Sigmoid colon (tissue), 7 donors: Measurements from ENCODE around the gene NIPAL3. TPM values are rescaled to one million over a fixed set of nuclear protein-coding genes. Genes with fewer than 3 reads are reported as not detected.
"Not testable (repeated sequence)": the region's sequence is repeated elsewhere in the genome, so short reads cannot be mapped to it uniquely, and the experiment has no call there.

Experiments
- DNase-seq: peaks from one replicate; pipeline ENCODE4 v3.0.0-alpha.2; 2019
- H3K27ac ChIP-seq, 4 donors: fragments of 200-600 bp; sonication (generic); one replicate each; pipeline ENCODE4 v1.5.1; 2016 to 2019; ENCODE audit warnings: mild to moderate bottlenecking in 1 of 4
- H3K27me3 ChIP-seq, 3 donors: fragments of 200-600 bp; sonication (generic); one replicate each; pipeline ENCODE4 v1.5.1; 2019; ENCODE audit warnings: mild to moderate bottlenecking in 1 of 3
- H3K36me3 ChIP-seq, 4 donors: fragments of 200-600 bp; sonication (generic); one replicate each; pipeline ENCODE4 v1.5.1; 2016 to 2019
- H3K4me1 ChIP-seq, 4 donors: fragments of 200-600 bp; sonication (generic); one replicate each; pipeline ENCODE4 v1.5.1; 2017 to 2019
- H3K4me3 ChIP-seq, 4 donors: fragments of 200-600 bp; sonication (generic); one replicate each; pipeline ENCODE4 v1.5.1; 2017 to 2019; ENCODE audit warnings: mild to moderate bottlenecking in 2 of 4, moderate library complexity in 1 of 4
- H3K9me3 ChIP-seq, 4 donors: fragments of 200-600 bp in 3 of 4; sonication (generic) in 3 of 4; one replicate each; pipeline versions ENCODE4 v1.5.1 to v1.6.1; 2013 to 2019
- EP300 ChIP-seq, 4 donors: sonication (generic); formaldehyde crosslinking; IDR thresholded peaks; one replicate each; pipeline ENCODE4 v1.6.1; 2017; ENCODE audit warnings: antibody characterized with exemption in 4 of 4
- POLR2A ChIP-seq, 2 donors: fragments of 450-650 bp; IDR thresholded peaks; one replicate each; pipeline ENCODE4 v1.6.1; 2016; ENCODE audit warnings: antibody characterized with exemption in 2 of 2, mild to moderate bottlenecking in 2 of 2, moderate library complexity in 2 of 2
- POLR2AphosphoS5 ChIP-seq, 4 donors: sonication (generic); formaldehyde crosslinking; IDR thresholded peaks; one replicate each; pipeline ENCODE4 v1.6.1; 2017; ENCODE audit warnings: antibody characterized with exemption in 4 of 4
- WGBS, 2 donors: extraction: QIAGEN DNeasy Blood & Tissue Kit; methylation state at CpG; one replicate each; pipeline ENCODE4 v1.1.7; 2013; 5-methylcytosine and 5-hydroxymethylcytosine counted together
- intact Hi-C: fragments of 100-400 bp; cut with DNase I; formaldehyde crosslinking; loops from one replicate; pipeline ENCODE4 v1.15.1; 2023
- polyA plus RNA-seq, 3 donors: library from polyadenylated mRNA; stranded (reverse); fragments of 200-250 nt; gene quantifications; one replicate each; pipeline ENCODE4 v1.2.3, GENCODE V29; 2013
- total RNA-seq, 4 donors: library from RNA; depleted of rRNA; stranded (reverse); fragments of >200 nt; gene quantifications; one replicate each; pipeline ENCODE4 v1.1.0, GENCODE V29; 2016
- TF ChIP-seq, protein P1 (sequence below), 4 experiments: fragments of 450-650 bp in 3 of 4; fragments of 200-600 bp in 1 of 4; IDR thresholded peaks; one replicate each; pipeline ENCODE4 v1.5.1; 2016 to 2019; ENCODE audit warnings: antibody characterized with exemption in 4 of 4, mild to moderate bottlenecking in 3 of 4, moderate library complexity in 2 of 4
- donor health status: healthy with polysubstance abuse.
- donor health status: Bipolar disorder and iron deficiency.
- donor health status: healthy.

NIPAL3 gene
- total and polyA plus RNA-seq, 7 donors, result 5.8 to 53.2 (median 23.7) TPM

DNA sequence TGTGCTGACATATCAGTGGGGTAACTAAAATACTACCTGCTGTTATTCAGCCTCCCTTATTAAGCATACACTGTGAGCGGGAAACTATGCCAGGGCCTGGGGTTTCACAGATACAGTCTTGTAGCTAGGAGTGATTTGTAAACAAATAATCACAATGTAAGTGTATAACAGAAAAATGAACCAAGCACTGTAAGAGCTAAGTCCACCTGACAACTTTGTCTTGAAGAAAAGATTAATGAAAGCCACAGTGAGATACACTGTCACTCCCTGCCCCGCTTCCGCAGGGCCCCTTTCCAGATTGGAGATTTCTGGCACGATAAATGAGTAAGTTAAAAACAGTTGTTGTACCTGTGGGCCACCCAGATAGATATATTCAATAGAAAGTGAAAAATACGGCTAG lies 91.8 kb downstream of the NIPAL3 start:
- no peaks in the 10 kb centered on the region for H3K27me3 ChIP-seq
- H3K9me3 ChIP-seq, result no peaks in the 10 kb centered on the region
- 86 to 93% methylated on average over 5 of the region's 5 CpGs for WGBS, 2 donors
- intact Hi-C loops, result no loop called here
- H3K4me3 ChIP-seq, result no peak overlapping the region
- H3K4me1 ChIP-seq, result peaks cover 0 to 8% (median 4%) of the 10 kb centered on the region in 4 donors
- H3K36me3 ChIP-seq, result no peaks in the 10 kb centered on the region
- TF ChIP-seq POLR2AphosphoS5 (IDR thresholded peaks at IDR 0.05), result no peak
- TF ChIP-seq, protein P1, sequence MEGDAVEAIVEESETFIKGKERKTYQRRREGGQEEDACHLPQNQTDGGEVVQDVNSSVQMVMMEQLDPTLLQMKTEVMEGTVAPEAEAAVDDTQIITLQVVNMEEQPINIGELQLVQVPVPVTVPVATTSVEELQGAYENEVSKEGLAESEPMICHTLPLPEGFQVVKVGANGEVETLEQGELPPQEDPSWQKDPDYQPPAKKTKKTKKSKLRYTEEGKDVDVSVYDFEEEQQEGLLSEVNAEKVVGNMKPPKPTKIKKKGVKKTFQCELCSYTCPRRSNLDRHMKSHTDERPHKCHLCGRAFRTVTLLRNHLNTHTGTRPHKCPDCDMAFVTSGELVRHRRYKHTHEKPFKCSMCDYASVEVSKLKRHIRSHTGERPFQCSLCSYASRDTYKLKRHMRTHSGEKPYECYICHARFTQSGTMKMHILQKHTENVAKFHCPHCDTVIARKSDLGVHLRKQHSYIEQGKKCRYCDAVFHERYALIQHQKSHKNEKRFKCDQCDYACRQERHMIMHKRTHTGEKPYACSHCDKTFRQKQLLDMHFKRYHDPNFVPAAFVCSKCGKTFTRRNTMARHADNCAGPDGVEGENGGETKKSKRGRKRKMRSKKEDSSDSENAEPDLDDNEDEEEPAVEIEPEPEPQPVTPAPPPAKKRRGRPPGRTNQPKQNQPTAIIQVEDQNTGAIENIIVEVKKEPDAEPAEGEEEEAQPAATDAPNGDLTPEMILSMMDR (IDR thresholded peaks at IDR 0.05), result no peak
- no peak for TF ChIP-seq EP300 (IDR thresholded peaks at IDR 0.05)
- TF ChIP-seq POLR2A (IDR thresholded peaks at IDR 0.05), result no peak
- H3K27ac ChIP-seq, result no peak overlapping the region
- DNase-seq, result no peak

DNA sequence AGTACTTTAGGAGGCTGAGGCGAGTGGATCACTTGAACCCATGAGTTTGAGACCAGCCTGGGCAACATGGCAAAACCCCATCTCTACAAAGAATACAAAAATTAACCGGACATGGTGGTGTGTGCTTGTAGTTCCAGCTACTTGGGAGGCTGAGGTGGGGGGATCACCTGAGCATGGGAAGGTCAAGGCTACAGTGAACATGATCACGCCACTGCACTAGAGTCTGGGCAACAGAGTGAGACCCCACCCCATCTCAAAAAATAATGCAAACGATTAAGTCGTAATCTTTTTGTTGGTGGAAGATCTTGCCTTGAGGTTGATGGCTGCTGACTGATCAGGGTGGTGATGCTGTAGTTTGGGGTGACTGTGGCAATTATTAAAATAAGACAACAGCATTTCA lies 93.3 kb downstream of the NIPAL3 start:
- 97% methylated on average over 5 of the region's 5 CpGs for WGBS, 2 donors

DNA sequence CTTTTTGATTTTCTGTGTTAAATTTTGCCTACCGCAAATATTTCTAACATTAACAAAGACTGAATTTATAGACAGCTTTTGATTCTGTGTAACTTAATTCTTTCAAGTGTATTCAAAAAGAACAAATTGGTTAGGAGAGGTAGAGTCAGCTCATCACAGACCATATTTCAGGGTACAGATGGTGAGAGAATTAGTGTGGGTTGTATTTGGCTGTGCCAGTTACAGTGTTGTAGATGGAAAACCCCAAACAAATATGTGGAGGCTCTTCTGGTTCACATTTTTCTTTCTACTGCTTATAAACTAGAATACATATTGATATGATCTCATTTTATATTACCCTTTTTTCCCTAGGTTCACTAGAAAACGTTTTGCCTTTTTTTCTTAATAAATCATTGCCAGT lies 98.1 kb downstream of the NIPAL3 start:
- peaks cover 0 to 5% (median 0%) of the 10 kb centered on the region in 4 donors for H3K4me1 ChIP-seq
- H3K9me3 ChIP-seq, result no peaks in the 10 kb centered on the region
- H3K4me3 ChIP-seq, result no peak overlapping the region
- H3K36me3 ChIP-seq, result no peaks in the 10 kb centered on the region
- intact Hi-C loops, result no loop called here
- DNase-seq, result no peak
- no peaks in the 10 kb centered on the region for H3K27me3 ChIP-seq
- TF ChIP-seq POLR2A (IDR thresholded peaks at IDR 0.05) (no peak), EP300 (IDR thresholded peaks at IDR 0.05) (no peak), POLR2AphosphoS5 (IDR thresholded peaks at IDR 0.05) (no peak)
- TF ChIP-seq, protein P1 (IDR thresholded peaks at IDR 0.05), result no peak
- no peak overlapping the region for H3K27ac ChIP-seq
- WGBS, 2 donors, result 65% methylated on average over 2 of the region's 2 CpGs

More for the DNA sequence above, 93.3 kb downstream of the NIPAL3 start:
- Histone ChIP-seq H3K27ac (no peak overlapping the region), H3K4me1 (no peaks in the 10 kb centered on the region), H3K27me3 (no peaks in the 10 kb centered on the region), H3K9me3 (no peaks in the 10 kb centered on the region), H3K36me3 (no peaks in the 10 kb centered on the region), H3K4me3 (no peak overlapping the region)
- DNase-seq, result no peak
- no peak for TF ChIP-seq POLR2A (IDR thresholded peaks at IDR 0.05)
- TF ChIP-seq EP300 (IDR thresholded peaks at IDR 0.05), result no peak
- TF ChIP-seq POLR2AphosphoS5 (IDR thresholded peaks at IDR 0.05), result no peak
- TF ChIP-seq, protein P1 (IDR thresholded peaks at IDR 0.05), result no peak
- intact Hi-C loops, result no loop called here

DNA sequence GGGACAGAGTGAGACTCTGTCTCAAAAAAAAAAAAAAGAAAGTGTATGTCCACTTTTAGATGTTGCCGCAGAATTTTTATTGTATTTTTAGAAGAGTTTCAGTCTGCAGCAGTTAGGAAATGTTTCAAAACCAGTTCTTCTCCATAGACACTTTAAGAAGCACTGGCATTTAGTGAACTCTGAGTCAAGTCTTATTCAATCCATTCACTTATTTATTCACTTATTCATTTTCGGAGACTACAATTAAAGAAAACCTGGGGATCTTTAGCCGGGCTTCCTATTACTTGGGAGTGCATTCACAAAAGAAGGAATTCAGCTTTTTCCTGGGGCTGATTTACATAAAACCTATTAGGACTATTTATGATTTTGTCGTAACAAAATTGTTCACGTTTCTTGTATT lies 99.3 kb downstream of the NIPAL3 start:
- no peak for DNase-seq
- no peak overlapping the region for H3K4me3 ChIP-seq
- no peaks in the 10 kb centered on the region for H3K36me3 ChIP-seq
- peaks cover 0 to 5% (median 0%) of the 10 kb centered on the region in 4 donors for H3K4me1 ChIP-seq
- no peaks in the 10 kb centered on the region for H3K27me3 ChIP-seq
- WGBS, 2 donors, result 95% methylated on average over 5 of the region's 5 CpGs
- intact Hi-C loops, result no loop called here
- TF ChIP-seq EP300 (IDR thresholded peaks at IDR 0.05) (no peak), POLR2AphosphoS5 (IDR thresholded peaks at IDR 0.05) (no peak), POLR2A (IDR thresholded peaks at IDR 0.05) (no peak)
- TF ChIP-seq, protein P1 (IDR thresholded peaks at IDR 0.05), result no peak
- peak overlapping the region in 1 of 4 donors; percentile 54 for H3K27ac ChIP-seq
- no peaks in the 10 kb centered on the region for H3K9me3 ChIP-seq

DNA sequence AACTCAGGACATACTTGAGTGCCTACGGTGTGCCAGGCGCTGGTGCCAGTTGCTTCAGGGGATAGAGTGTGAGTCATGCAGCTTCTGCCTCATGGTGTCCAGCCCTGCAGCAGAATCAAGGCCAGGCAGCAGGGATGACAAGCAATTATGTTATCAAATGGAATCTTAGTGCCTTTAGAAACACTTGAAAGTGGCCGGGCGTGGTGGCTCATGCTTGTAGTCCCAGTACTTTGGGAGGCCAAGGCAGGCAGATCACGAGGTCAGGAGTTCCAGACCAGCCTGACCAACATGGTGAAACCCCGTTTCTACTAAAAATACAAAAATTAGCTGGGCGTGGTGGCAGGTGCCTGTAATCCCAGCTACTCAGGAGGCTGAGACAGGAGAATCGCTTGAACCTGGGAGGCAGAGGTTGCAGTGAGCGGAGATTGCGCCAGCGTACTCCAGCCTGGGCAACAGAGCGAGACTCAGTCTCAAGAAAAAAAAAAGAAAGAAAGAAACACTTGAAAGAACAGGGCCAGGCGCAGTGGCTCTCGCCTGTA lies 100.1 kb downstream of the NIPAL3 start:
- H3K4me3 ChIP-seq, intact Hi-C loops, H3K9me3 ChIP-seq, H3K27me3 ChIP-seq, H3K36me3 ChIP-seq, H3K4me1 ChIP-seq: not testable (repeated sequence)
- peak overlapping the region in 2 of 4 donors; percentile 45 to 54 for H3K27ac ChIP-seq
- peak; percentile 66 for DNase-seq
- WGBS, 2 donors, result 89 to 95% methylated on average over 14 of the region's 14 CpGs
